Measurements from ENCODE around the gene ARX. TPM values are rescaled to one million over a fixed set of nuclear protein-coding genes. Genes with fewer than 3 reads are reported as not detected.
A peak's percentile ranks its signal among the peaks of the same experiment; 100 is the strongest.

ARX gene
- total RNA-seq, 1 donor from 2014 or later: 0.53 TPM

DNA sequence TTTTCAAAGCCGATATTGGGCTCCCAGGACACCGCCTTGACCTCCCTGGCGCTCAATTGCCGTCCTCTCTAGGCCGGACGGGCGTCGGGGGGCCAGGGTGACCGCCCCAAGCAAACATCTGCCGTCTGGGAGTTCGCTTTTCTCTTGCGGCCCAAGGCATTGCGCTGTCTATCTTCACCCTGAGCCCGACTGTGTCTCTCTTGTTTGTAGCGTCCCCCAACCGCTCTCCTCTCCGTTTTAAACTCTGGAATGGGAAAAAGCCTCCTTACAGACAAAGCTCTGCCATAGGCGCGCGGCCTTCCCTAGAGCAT lies 551 bp upstream of the ARX start:
- ATAC-seq: no peak
- intact Hi-C loops (cut with DNase I): no loop called here
- no peaks in the 10 kb centered on the region for H3K36me3 ChIP-seq
- DNase-seq: no peak
- H3K27me3 ChIP-seq (ENCODE audit: low read depth): peaks cover 92% of the 10 kb centered on the region
- H3K27ac ChIP-seq: no peak overlapping the region
- no peak overlapping the region for H3K4me3 ChIP-seq
- H3K9me3 ChIP-seq: no peaks in the 10 kb centered on the region
- no peak for TF ChIP-seq CTCF (IDR thresholded peaks at IDR 0.05)
- peaks cover 10% of the 10 kb centered on the region for H3K4me1 ChIP-seq

GRCh38 chrX:25014366-25014838 lies 1.4 kb downstream of the ARX start:
- no peaks in the 10 kb centered on the region for H3K9me3 ChIP-seq
- H3K36me3 ChIP-seq: no peaks in the 10 kb centered on the region
- intact Hi-C loops (cut with DNase I): no loop called here
- peaks cover 83% of the 10 kb centered on the region for H3K27me3 ChIP-seq (ENCODE audit: low read depth)
- no peak for ATAC-seq
- H3K4me1 ChIP-seq: no peaks in the 10 kb centered on the region
- H3K4me3 ChIP-seq: no peak overlapping the region
- no peak overlapping the region for H3K27ac ChIP-seq
- DNase-seq: no peak
- TF ChIP-seq CTCF (IDR thresholded peaks at IDR 0.05): no peak

GRCh38 chrX:25013632-25014365 lies 2.0 kb downstream of the ARX start:
- intact Hi-C loops (cut with DNase I): no loop called here
- no peaks in the 10 kb centered on the region for H3K9me3 ChIP-seq
- no peaks in the 10 kb centered on the region for H3K36me3 ChIP-seq
- DNase-seq (no peak), ATAC-seq (no peak)
- no peak overlapping the region for H3K27ac ChIP-seq
- no peaks in the 10 kb centered on the region for H3K4me1 ChIP-seq
- no peak overlapping the region for H3K4me3 ChIP-seq
- H3K27me3 ChIP-seq (ENCODE audit: low read depth): peaks cover 80% of the 10 kb centered on the region
- TF ChIP-seq CTCF (IDR thresholded peaks at IDR 0.05): no peak

GRCh38 chrX:25012793-25013631 lies 2.8 kb downstream of the ARX start:
- intact Hi-C loops (cut with DNase I): no loop called here

GRCh38 chrX:25012433-25012735 lies 3.4 kb downstream of the ARX start:
- no peaks in the 10 kb centered on the region for H3K4me1 ChIP-seq
- no peak for TF ChIP-seq CTCF (IDR thresholded peaks at IDR 0.05)
- H3K36me3 ChIP-seq: no peaks in the 10 kb centered on the region
- intact Hi-C loops (cut with DNase I): no loop called here
- no peak for ATAC-seq
- no peak for DNase-seq
- peaks cover 80% of the 10 kb centered on the region for H3K27me3 ChIP-seq (ENCODE audit: low read depth)
- H3K27ac ChIP-seq: no peak overlapping the region
- H3K9me3 ChIP-seq: no peaks in the 10 kb centered on the region
- no peak overlapping the region for H3K4me3 ChIP-seq

More at GRCh38 chrX:25012793-25013631, 2.8 kb downstream of the ARX start:
- Histone ChIP-seq H3K27me3 (ENCODE audit: low read depth) (peaks cover 80% of the 10 kb centered on the region), H3K9me3 (no peaks in the 10 kb centered on the region), H3K27ac (no peak overlapping the region), H3K4me1 (no peaks in the 10 kb centered on the region), H3K4me3 (peak overlapping the region; percentile 34), H3K36me3 (no peaks in the 10 kb centered on the region)
- no peak for TF ChIP-seq CTCF (IDR thresholded peaks at IDR 0.05)
- ATAC-seq (peak in 1 of 2 donors; percentile 5), DNase-seq (no peak)

Data from lower lobe of right lung (tissue), 2 donors.